Nephron progenitor cell (in vitro differentiated cells): Measurements from ENCODE around the gene SPINK8.

Experiments
- DNase-seq: peaks from one replicate; pipeline ENCODE4 v3.0.0; 2021
- H3K27ac Mint-ChIP-seq: 2 replicates; pipeline ENCODE4 v1.8.0; 2021; ENCODE audit warnings: mild to moderate bottlenecking, moderate library complexity, mixed read lengths
- H3K27me3 Mint-ChIP-seq: 2 replicates; pipeline ENCODE4 v1.8.0; 2021; ENCODE audit warnings: mild to moderate bottlenecking, low read depth, mixed read lengths; ENCODE audit not compliant: poor library complexity
- H3K36me3 Mint-ChIP-seq: 2 replicates; pipeline ENCODE4 v1.8.0; 2021; ENCODE audit warnings: low read depth, mixed read lengths
- H3K4me1 Mint-ChIP-seq: 2 replicates; pipeline ENCODE4 v1.8.0; 2021; ENCODE audit warnings: mixed read lengths
- H3K4me3 Mint-ChIP-seq: 2 replicates; pipeline ENCODE4 v1.8.0; 2021; ENCODE audit warnings: mild to moderate bottlenecking, moderate library complexity, mixed read lengths
- H3K9me3 Mint-ChIP-seq: 2 replicates; pipeline ENCODE4 v1.8.0; 2021; ENCODE audit warnings: mild to moderate bottlenecking, moderate library complexity, mixed read lengths
- CTCF ChIP-seq: fragments of 200-600 bp; sonication (generic); IDR thresholded peaks from 2 replicates; pipeline ENCODE4 v1.5.0; 2021; ENCODE audit warnings: antibody characterized with exemption

The SPINK8 gene

GRCh38 chr3:48299746-48300712, 33.4 kb downstream of the SPINK8 start:
- peaks cover 60% of the 10 kb centered on the region for H3K36me3 Mint-ChIP-seq
- H3K27ac Mint-ChIP-seq: no peak overlapping the region
- no peak for DNase-seq
- peaks cover 24% of the 10 kb centered on the region for H3K4me1 Mint-ChIP-seq
- H3K9me3 Mint-ChIP-seq: peaks cover 23% of the 10 kb centered on the region
- TF ChIP-seq CTCF: no peak
- H3K4me3 Mint-ChIP-seq: peak overlapping the region; percentile 94
- H3K27me3 Mint-ChIP-seq: peaks cover 6% of the 10 kb centered on the region

GRCh38 chr3:48297111-48297810, 36.2 kb downstream of the SPINK8 start:
- DNase-seq: no peak
- Mint-ChIP-seq H3K36me3 (peaks cover 70% of the 10 kb centered on the region), H3K4me1 (peaks cover 18% of the 10 kb centered on the region), H3K9me3 (peaks cover 5% of the 10 kb centered on the region), H3K27ac (no peak overlapping the region), H3K4me3 (no peak overlapping the region), H3K27me3 (peaks cover under 1% of the 10 kb centered on the region)
- TF ChIP-seq CTCF: no peak

- peaks cover 1% of the 10 kb centered on the region for H3K9me3 Mint-ChIP-seq
- peaks cover 4% of the 10 kb centered on the region for H3K27me3 Mint-ChIP-seq
- H3K4me1 Mint-ChIP-seq: peaks cover 13% of the 10 kb centered on the region
- H3K27ac Mint-ChIP-seq: no peak overlapping the region
- H3K36me3 Mint-ChIP-seq: peaks cover 72% of the 10 kb centered on the region
- no peak for DNase-seq
- no peak overlapping the region for H3K4me3 Mint-ChIP-seq
- TF ChIP-seq CTCF: no peak
These were observed 36.8 kb downstream of the SPINK8 start for GRCh38 chr3:48296699-48297098.

- Mint-ChIP-seq H3K27ac (no peak overlapping the region), H3K9me3 (peaks cover 14% of the 10 kb centered on the region), H3K4me3 (no peak overlapping the region), H3K27me3 (peaks cover 4% of the 10 kb centered on the region), H3K4me1 (peaks cover 2% of the 10 kb centered on the region), H3K36me3 (peaks cover 80% of the 10 kb centered on the region)
- TF ChIP-seq CTCF: no peak
- DNase-seq: no peak
These were observed 38.7 kb downstream of the SPINK8 start for GRCh38 chr3:48294611-48295263.

GRCh38 chr3:48289659-48290058, 43.8 kb downstream of the SPINK8 start:
- H3K27me3 Mint-ChIP-seq: peaks cover 4% of the 10 kb centered on the region
- no peak for TF ChIP-seq CTCF
- no peak overlapping the region for H3K4me3 Mint-ChIP-seq
- H3K36me3 Mint-ChIP-seq: peaks cover 76% of the 10 kb centered on the region
- H3K9me3 Mint-ChIP-seq: peaks cover 27% of the 10 kb centered on the region
- no peak for DNase-seq
- H3K4me1 Mint-ChIP-seq: no peaks in the 10 kb centered on the region
- no peak overlapping the region for H3K27ac Mint-ChIP-seq
